CD14-positive monocyte (primary cell): ENCODE measurements around the gene WDR6. TPM values are rescaled to one million over a fixed set of nuclear protein-coding genes. Genes with fewer than 3 reads are reported as not detected.

Experiments used
- DNase-seq, 3 donors: peaks; one replicate each; pipeline ENCODE4 v3.0.0-alpha.2; 2011 to 2022
- H2AFZ ChIP-seq: 2 replicates; pipeline ENCODE4 v1.6.0; 2012; ENCODE audit warnings: mild to moderate bottlenecking, low read depth, low read length, inconsistent platforms; ENCODE audit not compliant: insufficient read depth, poor library complexity, severe bottlenecking
- H3K27ac ChIP-seq, 2 donors: 1 replicate in 1 of 2; 2 replicates in 1 of 2; pipeline ENCODE4 v1.5.1; 2012 to 2013; ENCODE audit warnings: low read length in 2 of 2, control low read depth in 1 of 2, inconsistent platforms in 1 of 2, low read depth in 1 of 2, mild to moderate bottlenecking in 1 of 2
- H3K27me3 ChIP-seq, 2 donors: one replicate each; pipeline versions ENCODE4 v1.6.0 to v1.6.1; 2011 to 2013; ENCODE audit warnings: low read length in 2 of 2; ENCODE audit not compliant: control insufficient read depth in 2 of 2, insufficient read depth in 2 of 2
- H3K36me3 ChIP-seq, 2 donors: replicated peaks in 1 of 2; 1 replicate in 1 of 2; 2 replicates in 1 of 2; pipeline versions ENCODE4 v1.5.1 to v1.6.1; 2012 to 2013; ENCODE audit warnings: low read length in 2 of 2, control low read depth in 1 of 2, inconsistent platforms in 1 of 2, mild to moderate bottlenecking in 1 of 2; ENCODE audit not compliant: insufficient read depth in 2 of 2, control insufficient read depth in 1 of 2
- H3K4me1 ChIP-seq, 2 donors: 1 replicate in 1 of 2; 2 replicates in 1 of 2; pipeline versions ENCODE4 v1.5.1 to v1.6.1; 2012 to 2013; ENCODE audit warnings: low read length in 2 of 2, control low read depth in 1 of 2, inconsistent platforms in 1 of 2, mild to moderate bottlenecking in 1 of 2, moderate library complexity in 1 of 2; ENCODE audit not compliant: insufficient read depth in 2 of 2, control insufficient read depth in 1 of 2
- H3K4me2 ChIP-seq: replicated peaks from 2 replicates; pipeline ENCODE3; 2012; ENCODE audit warnings: low read length, moderate library complexity, mild to moderate bottlenecking; ENCODE audit not compliant: poor library complexity, severe bottlenecking; ENCODE audit errors: extremely low read depth
- H3K4me3 ChIP-seq, 3 experiments: fragments of 200-600 bp in 1 of 3; sonication (generic) in 1 of 3; replicated peaks in 1 of 3; 1 replicate in 2 of 3; 2 replicates in 1 of 3; pipeline ENCODE4 v1.5.1; 2011 to 2013; ENCODE audit warnings: low read length in 3 of 3, mild to moderate bottlenecking in 3 of 3, control low read depth in 2 of 3, low read depth in 2 of 3, inconsistent platforms in 1 of 3, moderate library complexity in 1 of 3
- H3K79me2 ChIP-seq: 2 replicates; pipeline ENCODE4 v1.6.0; 2012; ENCODE audit warnings: mild to moderate bottlenecking, control low read depth, inconsistent platforms, low read length, moderate library complexity; ENCODE audit not compliant: insufficient read depth
- H3K9ac ChIP-seq: 2 replicates; pipeline ENCODE4 v1.6.0; 2017; ENCODE audit warnings: low read length, mild to moderate bottlenecking; ENCODE audit not compliant: insufficient read depth, poor library complexity, severe bottlenecking
- H3K9me3 ChIP-seq, 2 donors: replicated peaks in 1 of 2; 1 replicate in 1 of 2; 2 replicates in 1 of 2; pipeline versions ENCODE4 v1.5.1 to v1.6.1; 2012 to 2013; ENCODE audit warnings: low read length in 2 of 2, control low read depth in 1 of 2; ENCODE audit not compliant: control insufficient read depth in 1 of 2, insufficient read depth in 1 of 2
- H4K20me1 ChIP-seq: 2 replicates; pipeline ENCODE4 v1.6.0; 2012; ENCODE audit warnings: mild to moderate bottlenecking, low read length, control low read depth, moderate library complexity; ENCODE audit not compliant: insufficient read depth
- H3K27ac Mint-ChIP-seq, 7 donors: one replicate each; pipeline ENCODE4 v1.8.0; 2020; ENCODE audit warnings: mild to moderate bottlenecking in 7 of 7, mixed read lengths in 7 of 7, moderate library complexity in 6 of 7, inconsistent platforms in 2 of 7
- H3K27me3 Mint-ChIP-seq, 3 donors: one replicate each; pipeline ENCODE4 v1.8.0; 2021 to 2022; ENCODE audit warnings: low read depth in 3 of 3, mild to moderate bottlenecking in 3 of 3, mixed read lengths in 3 of 3, moderate library complexity in 3 of 3, inconsistent platforms in 1 of 3
- H3K36me3 Mint-ChIP-seq, 2 donors: one replicate each; pipeline ENCODE4 v1.8.0; 2020; ENCODE audit warnings: mixed read lengths in 2 of 2, inconsistent platforms in 1 of 2, mild to moderate bottlenecking in 1 of 2
- H3K4me1 Mint-ChIP-seq: one replicate; pipeline ENCODE4 v1.8.0; 2020; ENCODE audit warnings: mild to moderate bottlenecking, mixed read lengths
- H3K4me3 Mint-ChIP-seq, 2 donors: one replicate each; pipeline ENCODE4 v1.8.0; 2020; ENCODE audit warnings: mild to moderate bottlenecking in 2 of 2, mixed read lengths in 2 of 2, moderate library complexity in 1 of 2
- H3K9me3 Mint-ChIP-seq, 7 donors: one replicate each; pipeline ENCODE4 v1.8.0; 2020 to 2022; ENCODE audit warnings: mixed read lengths in 7 of 7, mild to moderate bottlenecking in 6 of 7, moderate library complexity in 6 of 7, inconsistent platforms in 2 of 7
- WGBS: methylation state at CpG from one replicate; pipeline ENCODE4 v1.1.5; 2013; ENCODE audit warnings: missing lambda C conversion rate; ENCODE audit not compliant: insufficient coverage; 5-methylcytosine and 5-hydroxymethylcytosine counted together
- intact Hi-C, 2 donors: fragments of 100-400 bp; cut with micrococcal nuclease; formaldehyde crosslinking; loops; one replicate each; pipeline versions ENCODE4 v1.15.0 to v1.15.1; 2023
- polyA plus RNA-seq, 3 donors: library from polyadenylated mRNA; depleted of rRNA in 1 of 3; unstranded in 2 of 3; stranded (reverse) in 1 of 3; fragments of 300-500 nt in 2 of 3; fragments of >200 nt in 1 of 3; fragmentation: Illumina TruSeq in 2 of 3; gene quantifications; 1 replicate in 2 of 3; 2 replicates in 1 of 3; pipeline ENCODE4 v1.2.3, GENCODE V29; 2012 to 2021
- TF ChIP-seq, protein P1 (sequence below): fragments of 200-600 bp; IDR thresholded peaks from one replicate; pipeline ENCODE4 v1.8.0; 2022; ENCODE audit warnings: antibody characterized with exemption, mild to moderate bottlenecking

WDR6 gene
- polyA plus RNA-seq, 3 donors = 30.6 to 103 (median 46.3) TPM

DNA sequence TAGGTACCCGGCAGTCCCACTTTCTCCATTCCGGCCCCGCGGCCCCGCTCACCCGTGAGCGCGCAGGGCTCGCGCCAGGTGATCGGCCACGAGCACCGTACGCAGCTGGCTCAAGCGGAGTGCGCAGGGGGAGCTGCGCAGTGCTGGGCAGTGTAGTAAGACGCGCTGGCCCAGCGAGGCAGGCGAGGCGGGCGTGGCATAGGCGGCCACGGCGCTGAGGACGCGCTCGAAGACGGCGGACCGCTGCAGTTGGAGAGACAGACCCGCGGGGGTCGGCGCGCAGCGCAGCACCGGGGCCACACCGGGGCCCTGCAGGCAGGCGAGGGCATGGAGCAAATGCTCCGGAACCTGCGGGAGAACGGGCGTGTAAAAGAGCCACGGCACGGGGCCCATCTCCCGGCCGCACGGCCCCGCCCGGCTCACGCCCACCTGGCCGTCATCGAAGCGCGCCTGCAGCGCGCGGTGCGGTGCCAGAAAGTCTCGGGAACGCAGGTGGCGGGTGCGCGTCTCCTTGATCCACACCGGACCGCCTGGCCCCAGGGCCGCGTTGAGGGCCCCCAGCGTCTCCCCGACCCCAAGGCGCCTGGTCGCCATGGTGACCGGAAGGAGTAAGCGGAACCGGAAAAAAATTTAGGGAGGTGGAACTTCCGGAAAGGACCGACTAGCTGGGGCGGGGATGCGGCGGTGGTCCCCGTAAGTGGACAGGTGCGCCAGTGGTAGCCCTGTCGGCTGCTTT, 10.9 kb downstream of the WDR6 start, which contains the start of gene DALRD3:
TSS of gene DALRD3 (minus strand) at position 610 of the 736 bp plus-strand sequence. CDS start at position 594, 16 bp downstream.
- Mint-ChIP-seq H3K36me3 (peaks cover 23 to 34% of the 10 kb centered on the region in 2 donors), H3K27me3 (peaks cover 0 to 2% (median 0%) of the 10 kb centered on the region in 3 donors), H3K4me3 (peak within 1 kb of the TSS; percentile 79 to 87), H3K4me1 (peaks cover 30% of the 10 kb centered on the region), H3K27ac (peak within 1 kb of the TSS; percentile 84 to 99 (median 92)), H3K9me3 (no peaks in the 10 kb centered on the region)
- H3K27ac ChIP-seq = peak within 1 kb of the TSS; percentile 85 to 98
- H3K79me2 ChIP-seq = peaks cover 48% of the 10 kb centered on the region
- peaks cover 39 to 47% of the 10 kb centered on the region in 2 donors for H3K4me1 ChIP-seq
- peak; percentile 39 to 63 (median 54) for DNase-seq
- H3K27me3 ChIP-seq = no peaks in the 10 kb centered on the region
- no peaks in the 10 kb centered on the region for H3K9me3 ChIP-seq
- TF ChIP-seq, protein P1, sequence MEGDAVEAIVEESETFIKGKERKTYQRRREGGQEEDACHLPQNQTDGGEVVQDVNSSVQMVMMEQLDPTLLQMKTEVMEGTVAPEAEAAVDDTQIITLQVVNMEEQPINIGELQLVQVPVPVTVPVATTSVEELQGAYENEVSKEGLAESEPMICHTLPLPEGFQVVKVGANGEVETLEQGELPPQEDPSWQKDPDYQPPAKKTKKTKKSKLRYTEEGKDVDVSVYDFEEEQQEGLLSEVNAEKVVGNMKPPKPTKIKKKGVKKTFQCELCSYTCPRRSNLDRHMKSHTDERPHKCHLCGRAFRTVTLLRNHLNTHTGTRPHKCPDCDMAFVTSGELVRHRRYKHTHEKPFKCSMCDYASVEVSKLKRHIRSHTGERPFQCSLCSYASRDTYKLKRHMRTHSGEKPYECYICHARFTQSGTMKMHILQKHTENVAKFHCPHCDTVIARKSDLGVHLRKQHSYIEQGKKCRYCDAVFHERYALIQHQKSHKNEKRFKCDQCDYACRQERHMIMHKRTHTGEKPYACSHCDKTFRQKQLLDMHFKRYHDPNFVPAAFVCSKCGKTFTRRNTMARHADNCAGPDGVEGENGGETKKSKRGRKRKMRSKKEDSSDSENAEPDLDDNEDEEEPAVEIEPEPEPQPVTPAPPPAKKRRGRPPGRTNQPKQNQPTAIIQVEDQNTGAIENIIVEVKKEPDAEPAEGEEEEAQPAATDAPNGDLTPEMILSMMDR = no peak
- H3K4me2 ChIP-seq = peak within 1 kb of the TSS; percentile 94
- H3K36me3 ChIP-seq = peaks cover 26 to 39% of the 10 kb centered on the region in 2 donors
- H2AFZ ChIP-seq = peak within 1 kb of the TSS; percentile 89
- intact Hi-C loops = no loop called here
- H4K20me1 ChIP-seq = peaks cover 27% of the 10 kb centered on the region
- peak within 1 kb of the TSS; percentile 81 for H3K9ac ChIP-seq
- H3K4me3 ChIP-seq = peak within 1 kb of the TSS; percentile 79 to 90 (median 84)
- under 1% methylated on average over 85 of the region's 85 CpGs for WGBS

DNA sequence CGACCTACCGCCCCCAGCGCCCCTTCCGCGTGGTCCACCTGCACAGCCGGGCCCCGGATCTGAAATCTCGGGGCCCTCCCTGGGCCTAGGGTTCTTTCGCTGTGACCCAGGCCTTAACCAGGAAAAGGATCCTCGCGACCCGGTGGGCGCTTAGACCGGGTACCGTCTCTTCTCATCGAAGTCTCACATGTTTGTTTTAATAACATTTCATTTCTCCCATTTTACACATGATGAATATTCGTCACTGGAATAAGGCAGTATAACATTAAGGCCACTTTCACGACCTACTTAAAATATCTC, 11.5 kb downstream of the WDR6 start:
- H2AFZ ChIP-seq = peak overlapping the region; percentile 89
- under 1% methylated on average over 15 of the region's 18 CpGs for WGBS

More for the DNA sequence above, 11.5 kb downstream of the WDR6 start:
- H3K4me2 ChIP-seq = peak overlapping the region; percentile 94
- intact Hi-C loops = no loop called here
- H3K4me3 Mint-ChIP-seq = peak overlapping the region; percentile 79 to 87
- H3K4me1 ChIP-seq = peaks cover 41 to 50% of the 10 kb centered on the region in 2 donors
- peaks cover 26 to 34% of the 10 kb centered on the region in 2 donors for H3K36me3 Mint-ChIP-seq
- H3K36me3 ChIP-seq = peaks cover 24 to 39% of the 10 kb centered on the region in 2 donors
- H3K9ac ChIP-seq = peak overlapping the region; percentile 81
- H3K27ac Mint-ChIP-seq = peak overlapping the region; percentile 84 to 99 (median 92)
- peak overlapping the region; percentile 79 to 90 (median 84) for H3K4me3 ChIP-seq
- peaks cover 49% of the 10 kb centered on the region for H3K79me2 ChIP-seq
- peak overlapping the region; percentile 47 to 85 for H3K27ac ChIP-seq
- H3K27me3 ChIP-seq = no peaks in the 10 kb centered on the region
- H4K20me1 ChIP-seq = peaks cover 22% of the 10 kb centered on the region
- TF ChIP-seq, protein P1 = no peak
- H3K9me3 Mint-ChIP-seq = no peaks in the 10 kb centered on the region
- no peak for DNase-seq
- H3K9me3 ChIP-seq = no peaks in the 10 kb centered on the region
- peaks cover 32% of the 10 kb centered on the region for H3K4me1 Mint-ChIP-seq
- H3K27me3 Mint-ChIP-seq = peaks cover 0 to 2% (median 0%) of the 10 kb centered on the region in 3 donors
